Uterus (tissue), 2 donors: ENCODE measurements around the gene CFAP73.

ENCODE experiments used
- POLR2A ChIP-seq, 2 donors: fragments of 450-650 bp; IDR thresholded peaks; one replicate each; pipeline ENCODE4 v1.6.1; 2016; ENCODE audit warnings: antibody characterized with exemption in 2 of 2, mild to moderate bottlenecking in 1 of 2, moderate library complexity in 1 of 2
- TF ChIP-seq, protein P1 (sequence below), 4 experiments: fragments of 200-600 bp in 2 of 4; fragments of 450-650 bp in 2 of 4; sonication (generic) in 2 of 4; IDR thresholded peaks; one replicate each; pipeline ENCODE4 v1.5.1; 2016 to 2019; ENCODE audit warnings: antibody characterized with exemption in 4 of 4, mild to moderate bottlenecking in 2 of 4, moderate library complexity in 1 of 4

DNA sequence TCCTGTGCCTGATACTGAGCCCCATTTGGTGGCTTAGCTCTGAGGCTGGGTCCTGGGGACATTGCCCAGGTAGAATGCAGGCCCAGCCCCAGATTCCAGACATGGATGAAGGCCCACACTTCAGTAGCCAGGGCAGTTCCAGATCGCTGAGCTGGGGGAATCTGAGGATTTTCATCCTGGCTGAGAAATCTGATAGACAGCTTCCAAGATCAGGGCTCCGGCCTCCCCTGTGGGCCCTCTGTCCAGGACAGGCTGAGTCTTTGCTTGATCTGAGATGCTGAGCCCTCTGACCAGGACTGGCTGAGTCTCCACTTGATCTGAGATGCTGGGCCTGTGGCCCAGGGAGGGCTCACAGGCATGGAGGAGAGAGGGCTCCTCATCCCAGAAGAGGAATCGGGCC is 10.7 kb upstream of the CFAP73 start:
- no peak for TF ChIP-seq POLR2A (IDR thresholded peaks at IDR 0.05)
- TF ChIP-seq, protein P1, sequence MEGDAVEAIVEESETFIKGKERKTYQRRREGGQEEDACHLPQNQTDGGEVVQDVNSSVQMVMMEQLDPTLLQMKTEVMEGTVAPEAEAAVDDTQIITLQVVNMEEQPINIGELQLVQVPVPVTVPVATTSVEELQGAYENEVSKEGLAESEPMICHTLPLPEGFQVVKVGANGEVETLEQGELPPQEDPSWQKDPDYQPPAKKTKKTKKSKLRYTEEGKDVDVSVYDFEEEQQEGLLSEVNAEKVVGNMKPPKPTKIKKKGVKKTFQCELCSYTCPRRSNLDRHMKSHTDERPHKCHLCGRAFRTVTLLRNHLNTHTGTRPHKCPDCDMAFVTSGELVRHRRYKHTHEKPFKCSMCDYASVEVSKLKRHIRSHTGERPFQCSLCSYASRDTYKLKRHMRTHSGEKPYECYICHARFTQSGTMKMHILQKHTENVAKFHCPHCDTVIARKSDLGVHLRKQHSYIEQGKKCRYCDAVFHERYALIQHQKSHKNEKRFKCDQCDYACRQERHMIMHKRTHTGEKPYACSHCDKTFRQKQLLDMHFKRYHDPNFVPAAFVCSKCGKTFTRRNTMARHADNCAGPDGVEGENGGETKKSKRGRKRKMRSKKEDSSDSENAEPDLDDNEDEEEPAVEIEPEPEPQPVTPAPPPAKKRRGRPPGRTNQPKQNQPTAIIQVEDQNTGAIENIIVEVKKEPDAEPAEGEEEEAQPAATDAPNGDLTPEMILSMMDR (IDR thresholded peaks at IDR 0.05), result no peak
